HT1080 (cell line): ENCODE results near the gene AVP. TPM values are rescaled to one million over a fixed set of nuclear protein-coding genes. Genes with fewer than 3 reads are reported as not detected.
A peak's percentile ranks its signal among the peaks of the same experiment; 100 is the strongest.
"Not testable (repeated sequence)": the region's sequence is repeated elsewhere in the genome, so short reads cannot be mapped to it uniquely, and the experiment has no call there.

Experiments
- DNase-seq: peaks from one replicate; pipeline ENCODE4 v3.0.0-alpha.2; 2015; ENCODE audit warnings: low read depth
- polyA plus RNA-seq, 2 experiments: library from polyadenylated mRNA; depleted of rRNA; stranded (reverse); fragments of >200 nt; gene quantifications; 2 replicates each; pipeline ENCODE4 v1.2.3, GENCODE V29; 2015
- total RNA-seq: library from RNA; depleted of rRNA; stranded (reverse); fragments of >200 nt; shearing (Covaris generic); gene quantifications from 2 replicates; pipeline ENCODE4 v1.2.3, GENCODE V29; 2014; rRNA removed

AVP gene, protein sequence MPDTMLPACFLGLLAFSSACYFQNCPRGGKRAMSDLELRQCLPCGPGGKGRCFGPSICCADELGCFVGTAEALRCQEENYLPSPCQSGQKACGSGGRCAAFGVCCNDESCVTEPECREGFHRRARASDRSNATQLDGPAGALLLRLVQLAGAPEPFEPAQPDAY
- total RNA-seq = not detected in 2 replicates
- not detected in 2 replicates for polyA plus RNA-seq (2015; cell fraction: cytosol; rRNA removed)
- polyA plus RNA-seq (2015; cell fraction: nucleus; rRNA removed) = not detected in 2 replicates

- DNase-seq = no peak
Measured at GRCh38 chr20:3084283-3084985, at the start of gene AVP. AVP (minus strand) TSS chr20:3084724; CDS start chr20:3084674, 50 bp downstream.

- DNase-seq = no peak
Measured at GRCh38 chr20:3134151-3134550, 49.6 kb upstream of the AVP start.

- no peak for DNase-seq
Measured at GRCh38 chr20:3133155-3133554, 48.6 kb upstream of the AVP start.

- DNase-seq = no peak
Measured at GRCh38 chr20:3130051-3130600, 45.6 kb upstream of the AVP start.

DNA sequence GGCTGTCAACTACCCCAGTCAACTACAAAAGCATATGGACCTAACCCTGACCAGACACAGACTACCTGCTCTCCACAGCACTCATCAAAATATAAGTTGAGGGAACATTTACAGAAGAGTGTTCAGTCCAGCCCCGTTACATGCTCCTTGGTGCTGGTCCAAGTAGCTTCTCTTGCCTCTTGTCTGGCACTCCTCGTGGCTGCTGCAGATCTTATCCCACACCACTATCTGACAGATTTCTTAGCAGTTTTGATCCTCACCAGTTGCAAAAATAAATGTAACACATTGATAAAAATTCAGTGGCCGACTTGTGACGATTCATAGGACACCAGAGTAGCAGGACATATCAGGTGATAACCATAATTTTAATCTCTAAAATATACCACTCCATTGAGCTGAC lies 44.6 kb upstream of the AVP start:
- DNase-seq = no peak

- DNase-seq = no peak
Measured at GRCh38 chr20:3128275-3128984, 43.9 kb upstream of the AVP start.

DNA sequence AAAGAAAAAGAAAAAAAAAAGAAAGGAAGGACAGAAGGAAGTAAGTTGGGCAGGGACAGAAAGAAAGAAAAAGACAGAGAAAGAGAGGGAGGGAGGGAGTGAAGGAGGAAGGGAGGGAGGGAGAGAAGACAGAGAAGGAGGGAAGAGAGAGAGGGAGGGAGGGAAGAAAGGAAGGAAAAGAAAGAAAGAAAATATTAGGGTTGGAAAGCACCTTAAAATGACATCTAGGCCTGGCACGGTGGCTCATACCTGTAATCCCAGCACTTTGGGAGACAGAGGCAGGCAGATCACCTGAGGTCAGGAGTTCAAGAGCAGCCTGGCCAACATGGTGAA lies 42.0 kb upstream of the AVP start:
- no peak for DNase-seq

GRCh38 chr20:3125776-3126526 lies 41.4 kb upstream of the AVP start:
- DNase-seq = not testable (repeated sequence)

DNA sequence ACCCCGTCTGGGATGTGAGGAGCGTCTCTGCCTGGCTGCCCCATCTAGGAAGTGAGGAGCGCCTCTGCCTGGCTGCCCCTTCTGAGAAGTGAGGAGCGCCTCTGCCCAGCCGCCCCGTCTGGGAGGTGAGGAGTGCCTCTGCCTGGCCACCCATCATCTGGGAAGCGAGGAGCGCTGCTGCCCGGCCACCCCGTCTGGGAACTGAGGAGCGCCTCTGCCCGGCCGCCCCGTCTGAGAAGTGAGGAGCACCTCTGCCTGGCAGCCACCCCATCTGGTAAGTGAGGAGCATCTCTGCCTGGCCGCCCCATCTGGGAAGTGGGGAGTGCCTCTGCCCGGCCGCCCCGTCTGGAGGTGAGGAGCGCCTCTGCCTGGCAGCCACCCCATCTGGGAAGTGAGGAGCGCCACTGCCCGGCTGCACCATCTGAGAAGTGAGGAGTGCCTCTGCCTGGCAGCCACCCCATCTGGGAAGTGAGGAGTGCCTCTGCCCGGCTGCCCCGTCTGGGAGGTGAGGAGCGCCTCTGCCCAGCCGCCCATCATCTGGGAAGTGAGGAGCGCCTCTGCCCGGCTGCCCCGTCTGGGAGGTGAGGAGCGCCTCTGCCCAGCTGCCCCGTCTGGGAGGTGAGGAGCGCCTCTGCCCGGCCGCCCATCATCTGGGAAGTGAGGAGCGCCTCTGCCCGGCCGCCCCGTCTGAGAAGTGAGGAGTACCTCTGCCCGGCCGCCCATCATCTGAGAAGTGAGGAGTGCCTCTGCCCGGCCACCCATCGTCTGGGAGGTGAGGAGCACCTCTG lies 40.4 kb upstream of the AVP start:
- not testable (repeated sequence) for DNase-seq

DNA sequence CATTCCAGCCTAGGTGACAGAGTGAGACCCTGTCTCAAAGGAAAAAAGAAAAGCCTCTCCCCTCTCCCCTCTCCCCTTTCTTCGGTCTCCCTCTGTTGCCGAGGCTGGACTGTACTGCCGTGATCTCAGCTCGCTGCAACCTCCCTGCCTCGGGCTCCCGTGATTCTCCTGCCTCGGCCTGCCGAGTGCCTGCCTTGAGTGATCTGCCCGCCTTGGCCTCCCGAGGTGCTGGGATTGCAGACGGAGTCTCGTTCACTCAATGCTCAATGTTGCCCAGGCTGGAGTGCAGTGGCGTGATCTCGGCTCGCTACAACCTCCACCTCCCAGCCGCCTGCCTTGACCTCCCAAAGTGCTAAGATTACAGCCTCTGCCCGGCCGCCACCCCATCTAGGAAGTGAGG lies 39.6 kb upstream of the AVP start:
- DNase-seq = not testable (repeated sequence)

GRCh38 chr20:3123542-3123941 lies 39.0 kb upstream of the AVP start:
- no peak for DNase-seq

GRCh38 chr20:3121955-3122610 lies 37.6 kb upstream of the AVP start:
- no peak for DNase-seq

- DNase-seq = no peak
Measured at GRCh38 chr20:3121271-3121911, 36.9 kb upstream of the AVP start.

DNA sequence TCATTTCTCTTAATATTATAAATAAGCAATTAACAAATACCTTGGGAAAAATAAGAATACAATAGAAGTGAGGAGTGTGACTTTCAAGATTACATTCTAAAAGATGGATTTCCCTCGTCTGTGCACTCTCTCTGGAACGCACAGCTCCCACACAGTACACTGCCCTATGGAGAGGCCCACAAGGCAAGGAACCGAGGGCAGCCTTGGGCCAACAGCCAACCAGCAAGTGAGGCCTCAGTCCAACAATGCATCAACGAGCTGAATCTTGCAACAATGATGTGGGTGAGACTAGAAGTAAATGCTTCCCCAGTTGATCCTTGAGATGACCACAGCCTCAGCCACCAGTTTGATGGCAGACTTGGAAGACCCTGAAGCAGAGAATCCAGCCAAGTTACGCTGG lies 34.5 kb upstream of the AVP start:
- no peak for DNase-seq

GRCh38 chr20:3117839-3118379 lies 33.4 kb upstream of the AVP start:
- not testable (repeated sequence) for DNase-seq

- no peak for DNase-seq
Measured at GRCh38 chr20:3116341-3116740, 31.8 kb upstream of the AVP start.

GRCh38 chr20:3115190-3116107 lies 30.9 kb upstream of the AVP start:
- peak; percentile 72 for DNase-seq

- no peak for DNase-seq
Measured at GRCh38 chr20:3111995-3112394, 27.5 kb upstream of the AVP start.
